ENCODE data around the gene C16orf96.

C16orf96 gene

DNA sequence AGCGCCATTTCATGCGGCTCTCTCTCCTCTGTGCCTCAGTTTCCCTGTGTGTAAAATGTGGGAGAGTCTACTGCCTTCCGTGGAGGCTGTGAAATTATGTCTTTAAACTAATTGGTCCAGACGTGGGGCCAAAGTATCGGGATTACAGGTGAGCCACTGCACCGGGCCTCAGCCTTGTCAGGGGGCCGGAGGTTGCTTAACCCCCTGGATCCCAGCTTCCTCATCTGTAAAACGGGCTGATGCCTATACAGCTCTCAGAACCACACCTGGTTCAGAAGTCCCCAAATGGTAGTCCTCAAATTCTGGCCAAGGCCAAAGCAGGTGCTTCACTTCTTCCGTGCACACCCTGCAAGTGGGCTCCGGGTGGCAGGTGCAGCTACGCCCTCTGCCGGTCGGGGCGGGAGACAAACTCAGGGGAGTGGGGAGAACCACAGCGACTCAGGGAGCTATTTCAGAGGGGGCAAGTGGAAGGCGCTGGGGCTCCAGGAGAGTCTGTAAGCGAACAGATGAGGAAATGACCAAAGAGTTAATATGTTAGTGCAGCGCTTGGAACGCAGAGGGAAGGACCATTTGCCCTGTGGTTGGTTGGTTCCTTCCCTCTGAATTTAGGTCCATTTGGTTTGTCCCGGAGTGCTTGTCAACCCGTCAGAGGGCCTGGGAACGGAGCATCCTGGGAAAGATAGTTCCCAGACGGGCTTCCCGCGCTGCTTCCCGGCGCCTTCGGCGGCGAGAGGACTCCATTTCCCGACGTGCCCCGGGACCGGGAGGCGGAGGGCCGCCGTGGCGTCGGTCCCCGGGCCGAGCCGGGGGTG lies 68.1 kb downstream of the C16orf96 start, which contains the start of gene MGRN1:
MGRN1 (plus strand) TSS at position 812 of the 812 bp plus-strand sequence. CDS start 135 bp downstream, outside the sequence.
- peak; percentile 92 for DNase-seq

DNA sequence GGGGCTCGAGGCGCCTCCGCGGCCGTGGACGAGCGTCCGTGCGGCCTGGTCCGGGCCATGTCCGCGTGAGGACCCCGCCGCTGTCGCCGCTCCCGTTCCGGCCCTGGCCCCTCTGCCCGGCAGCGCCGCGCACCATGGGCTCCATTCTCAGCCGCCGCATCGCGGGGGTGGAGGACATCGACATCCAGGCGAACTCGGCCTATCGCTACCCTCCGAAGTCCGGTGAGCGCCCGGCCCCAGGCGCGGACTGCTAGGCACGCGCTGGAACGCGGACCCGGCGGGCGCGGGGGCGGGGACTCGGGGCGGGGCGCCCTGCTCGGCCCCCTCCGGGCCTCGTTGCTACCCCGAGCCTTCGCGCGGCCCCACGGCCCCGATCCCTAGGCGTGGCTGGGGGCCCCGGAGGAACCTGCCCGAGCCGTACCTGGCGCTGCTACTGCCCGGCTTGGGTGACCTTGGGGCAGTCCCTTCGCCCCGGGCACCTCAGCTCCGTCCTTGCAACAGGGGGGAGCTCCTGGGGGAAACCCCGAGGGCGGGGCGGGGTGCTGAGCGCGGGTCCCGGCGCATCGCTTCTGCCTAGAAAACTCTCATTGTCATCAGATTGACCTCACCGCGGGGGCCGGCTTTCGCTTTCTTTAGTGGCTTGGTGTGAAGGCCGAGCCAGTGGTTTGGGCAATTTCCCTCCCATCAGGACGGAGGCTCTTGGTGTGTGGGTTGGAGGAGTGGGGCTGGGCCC lies 68.9 kb downstream of the C16orf96 start:
- DNase-seq = no peak

DNA sequence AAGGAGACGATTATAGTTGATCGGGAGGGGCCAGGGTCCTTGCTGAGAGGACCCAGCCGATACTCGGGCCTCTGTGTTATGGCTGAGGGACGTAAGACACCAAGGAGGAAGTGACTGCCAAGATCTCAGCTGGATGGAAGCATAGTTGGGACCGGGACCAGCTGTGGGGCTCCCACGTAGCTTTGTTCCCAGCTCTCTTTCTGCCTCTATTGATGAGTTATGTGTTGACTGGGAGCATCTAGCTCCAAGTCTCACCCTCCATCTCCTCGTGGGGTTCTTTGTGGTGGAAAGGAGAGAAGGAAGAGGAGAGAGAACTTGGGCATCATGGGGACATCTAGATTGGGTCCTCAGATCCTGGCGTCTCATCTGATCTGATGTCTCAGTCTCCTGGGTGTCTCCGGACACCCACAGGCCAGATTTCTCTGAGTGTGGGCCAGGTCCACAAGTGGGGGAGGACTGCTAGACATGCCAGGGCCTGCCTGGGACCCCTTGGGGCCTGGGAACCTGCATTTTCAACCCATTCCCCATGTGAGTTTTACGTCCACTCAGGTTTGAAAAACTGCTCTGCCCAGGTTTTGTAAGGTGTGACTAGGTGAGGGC lies 69.5 kb downstream of the C16orf96 start:
- DNase-seq = no peak

DNA sequence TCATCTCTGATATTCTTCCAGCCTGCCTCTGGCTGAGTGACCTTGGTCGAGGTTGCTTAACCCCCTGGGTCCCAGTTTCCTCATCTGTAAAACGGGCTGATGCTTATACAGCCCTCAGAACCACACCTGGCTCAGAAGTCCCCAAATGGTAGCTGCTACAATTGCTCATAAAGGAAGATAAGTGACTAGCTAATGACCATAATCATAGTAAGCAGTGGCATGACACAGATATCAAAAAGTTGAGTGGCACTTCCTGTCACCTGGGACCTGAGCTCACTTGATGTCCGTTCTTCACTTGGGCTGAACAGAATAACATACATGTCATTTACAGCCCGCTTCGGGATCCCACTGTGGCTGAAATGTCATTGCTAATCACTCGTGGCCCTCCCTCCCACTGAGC lies 70.3 kb downstream of the C16orf96 start:
- DNase-seq = no peak

DNA sequence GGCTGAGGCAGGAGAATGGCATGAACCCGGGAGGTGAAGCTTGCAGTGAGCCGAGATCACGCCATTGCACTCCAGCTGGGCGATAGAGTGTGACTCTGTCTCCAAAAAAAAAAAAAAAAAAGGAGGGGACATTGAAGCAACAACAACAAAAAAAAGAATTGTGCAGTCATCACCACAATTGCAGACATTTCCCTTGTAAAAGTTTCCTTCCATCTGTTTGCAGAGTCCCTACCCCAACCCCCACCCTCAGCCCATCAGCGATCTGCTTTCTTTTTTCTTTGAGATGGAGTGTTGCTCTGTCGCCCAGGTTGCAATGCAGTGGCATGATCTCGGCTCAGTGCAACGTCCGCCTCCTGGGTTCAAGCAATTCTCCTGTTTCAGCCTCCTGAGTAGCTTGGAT lies 72.1 kb downstream of the C16orf96 start:
- no peak for DNase-seq

DNA sequence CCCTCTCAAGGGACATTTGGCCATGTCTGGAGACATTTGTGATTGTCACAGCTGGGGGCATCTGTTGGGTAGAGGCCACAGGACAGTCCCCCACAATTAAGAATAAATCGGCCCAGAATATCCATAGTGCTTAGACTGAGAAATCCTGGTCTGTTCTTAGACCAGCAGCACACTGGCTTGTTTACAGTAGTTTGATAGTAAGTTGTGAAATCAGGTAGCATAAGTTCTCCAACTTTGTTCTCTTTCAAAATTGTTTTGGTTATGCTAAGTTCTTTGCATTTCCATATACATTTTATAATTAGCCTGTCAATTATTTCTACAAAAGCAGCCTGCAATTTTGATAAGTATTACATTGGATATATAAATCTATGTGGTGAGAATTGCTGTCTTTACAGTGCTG lies 75.3 kb downstream of the C16orf96 start:
- no peak for DNase-seq

DNA sequence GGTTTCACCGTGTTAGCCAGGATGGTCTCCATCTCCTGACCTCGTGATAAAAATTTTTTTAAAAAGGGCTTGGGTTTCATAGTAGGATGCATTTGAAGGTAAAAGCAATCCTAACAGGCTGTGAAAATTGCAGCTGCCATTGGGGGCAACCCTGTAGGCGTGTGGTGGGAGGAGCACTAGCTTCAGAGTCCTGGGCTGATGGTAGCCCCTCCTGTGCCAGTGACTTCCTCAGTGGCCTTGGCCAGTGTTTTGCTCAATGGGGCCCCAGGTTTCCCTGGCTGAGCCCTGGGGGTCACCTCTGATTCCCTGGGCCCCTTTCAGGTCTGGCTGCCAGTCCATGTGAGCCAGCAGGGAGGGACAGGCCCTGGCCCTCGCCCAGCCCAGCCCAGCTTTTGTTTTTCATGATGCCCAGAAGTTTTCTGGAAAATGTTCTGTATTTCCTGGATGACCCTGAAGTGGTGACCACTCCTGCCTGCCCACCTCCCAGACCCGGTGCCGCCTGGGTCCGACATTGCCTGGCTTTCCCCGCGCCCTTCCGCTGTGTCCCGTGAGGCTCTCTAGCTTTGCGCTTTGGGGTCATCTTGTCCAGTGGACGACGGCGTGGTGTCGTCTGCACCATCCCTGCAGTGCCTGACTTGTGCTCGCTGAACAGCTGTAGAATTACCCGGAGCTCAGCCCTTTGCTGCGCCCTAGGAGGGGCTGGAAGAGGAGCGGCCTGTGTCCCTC lies 77.9 kb downstream of the C16orf96 start:
- no peak for DNase-seq

DNA sequence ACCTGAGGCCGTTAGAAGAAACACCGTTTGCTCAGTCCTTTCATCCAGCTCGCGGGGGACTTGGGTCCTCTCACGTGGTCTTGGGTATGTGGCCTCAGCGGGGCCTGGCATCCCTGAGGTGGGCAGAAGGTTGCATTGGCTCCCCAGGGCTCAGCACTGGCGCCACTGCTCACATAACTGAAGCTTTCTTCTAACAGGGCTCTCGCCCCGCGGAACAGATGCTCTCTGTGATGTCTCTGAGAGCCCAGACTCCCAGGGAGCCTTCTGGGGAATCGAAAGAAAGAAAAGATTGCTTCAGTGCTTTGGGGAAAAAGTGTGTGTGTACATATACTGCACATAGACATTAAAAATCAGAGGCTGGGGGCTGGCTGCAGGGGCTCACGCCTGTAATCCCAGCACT lies 78.6 kb downstream of the C16orf96 start:
- no peak for DNase-seq

DNA sequence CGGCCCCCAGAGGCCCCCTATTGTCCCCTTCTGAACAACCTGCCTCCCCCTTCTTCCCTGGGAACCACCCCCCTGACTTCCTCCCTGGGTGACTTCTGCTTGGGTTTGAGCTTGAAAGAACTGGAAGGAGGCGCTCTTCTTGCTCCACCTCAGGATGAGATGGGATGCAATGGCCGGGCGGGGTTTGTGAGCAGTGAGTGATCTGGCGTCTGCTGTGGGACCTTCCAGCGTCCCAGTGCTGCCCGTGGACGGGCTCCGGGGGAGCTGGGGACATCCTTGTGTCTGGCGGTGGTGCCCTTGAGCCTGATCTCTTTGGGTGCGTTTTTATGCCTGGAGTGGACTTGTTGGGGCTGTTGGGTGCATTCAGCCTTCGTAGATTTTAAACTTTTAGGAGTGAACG lies 80.1 kb downstream of the C16orf96 start:
- no peak for DNase-seq

DNA sequence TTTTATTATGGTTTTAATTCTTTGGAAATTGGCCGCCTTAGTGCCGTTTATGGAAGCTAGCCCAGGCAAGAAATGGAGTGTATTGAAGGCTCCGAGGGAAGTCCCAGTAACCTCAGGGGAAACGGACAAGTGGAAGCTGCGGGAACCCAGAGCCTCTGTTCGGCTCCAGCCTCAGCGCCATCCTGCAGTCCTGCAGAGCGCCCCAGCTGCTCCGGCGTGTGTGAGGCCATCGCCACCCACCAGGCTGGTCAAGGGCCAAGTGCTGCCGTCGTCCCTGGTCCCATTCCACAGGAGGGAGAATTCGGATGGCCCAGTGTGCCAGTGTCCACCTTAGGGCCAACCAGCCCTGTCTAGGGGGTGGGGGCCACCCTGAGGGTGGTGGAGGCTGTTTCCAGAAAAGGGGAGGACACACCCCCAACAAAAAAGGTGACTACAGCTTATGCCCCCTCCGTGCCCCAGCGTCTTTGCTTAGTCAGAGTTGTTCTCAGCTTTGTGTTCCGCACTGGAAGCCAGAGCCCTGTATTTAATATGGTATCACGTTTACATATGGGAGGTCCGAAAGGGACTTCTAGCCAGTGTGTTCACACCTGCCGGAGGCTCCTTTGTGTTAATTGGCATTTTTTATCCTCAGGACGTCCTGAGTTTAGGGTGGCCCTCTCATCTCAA lies 81.5 kb downstream of the C16orf96 start:
- DNase-seq = no peak

DNA sequence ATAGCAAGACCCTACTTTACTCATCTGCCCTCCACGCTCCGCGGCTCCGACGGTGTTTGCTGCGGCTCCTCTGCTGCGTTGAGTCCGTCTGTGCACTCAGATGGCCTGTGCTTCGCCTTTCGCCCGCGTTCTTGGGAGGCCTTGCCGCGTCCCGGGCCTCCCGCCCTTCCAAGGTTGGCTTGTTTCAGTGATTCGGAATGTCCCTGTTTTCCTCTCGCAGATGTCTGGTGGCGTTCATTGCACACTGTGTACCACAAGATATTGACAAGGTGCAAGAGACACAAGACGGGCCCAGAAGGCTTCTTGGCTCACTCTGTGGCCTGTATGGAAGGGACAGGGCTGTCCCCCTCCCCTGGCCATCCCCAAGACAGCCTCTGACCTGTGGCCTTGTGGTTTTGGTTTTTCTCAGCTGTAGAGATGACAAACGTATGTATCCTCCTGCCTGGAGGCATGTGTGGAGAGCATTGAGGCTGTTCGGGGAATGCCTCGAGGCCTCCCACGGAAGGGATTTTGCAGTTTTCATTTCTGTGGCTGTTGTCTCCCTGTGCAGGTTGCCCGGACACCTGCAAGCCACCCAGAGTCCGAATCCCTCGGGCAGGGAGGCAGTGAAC lies 83.9 kb downstream of the C16orf96 start:
- no peak for DNase-seq

DNA sequence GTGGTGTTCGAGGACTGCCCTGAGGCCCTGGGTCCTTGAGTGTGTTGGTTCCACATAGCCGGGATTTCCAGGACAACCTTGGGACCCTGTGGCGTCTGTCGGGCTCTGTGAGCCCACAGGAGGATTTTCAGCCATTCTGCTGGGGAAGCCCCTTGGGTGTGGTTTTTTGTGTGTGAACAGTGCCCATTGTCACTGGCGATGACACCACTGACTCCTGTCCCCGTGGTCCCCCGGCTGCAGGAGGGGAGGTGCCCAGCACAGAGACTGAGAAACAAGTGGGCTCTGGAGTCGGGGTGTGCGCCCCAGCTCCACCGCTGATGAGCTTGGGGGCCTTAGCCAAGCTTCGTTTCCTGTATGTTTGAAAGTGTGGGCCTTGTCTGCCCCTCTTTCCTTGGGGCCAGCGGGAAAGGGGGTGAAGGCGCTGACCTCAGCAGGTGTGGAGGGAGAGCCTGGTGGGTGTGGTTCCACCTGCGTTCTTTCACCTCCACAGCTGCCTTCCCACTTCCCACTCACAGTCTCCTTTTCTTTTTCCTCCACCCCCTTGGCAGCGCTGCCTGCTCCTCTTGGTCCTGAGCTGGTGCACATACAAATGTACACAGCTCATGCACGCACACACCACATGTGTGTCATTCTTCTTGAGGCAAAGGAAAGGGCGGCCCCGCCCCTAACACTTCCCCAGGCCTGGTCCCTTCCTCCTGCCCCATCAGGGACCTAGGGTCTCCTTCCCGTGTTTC lies 84.6 kb downstream of the C16orf96 start:
- DNase-seq = no peak

DNA sequence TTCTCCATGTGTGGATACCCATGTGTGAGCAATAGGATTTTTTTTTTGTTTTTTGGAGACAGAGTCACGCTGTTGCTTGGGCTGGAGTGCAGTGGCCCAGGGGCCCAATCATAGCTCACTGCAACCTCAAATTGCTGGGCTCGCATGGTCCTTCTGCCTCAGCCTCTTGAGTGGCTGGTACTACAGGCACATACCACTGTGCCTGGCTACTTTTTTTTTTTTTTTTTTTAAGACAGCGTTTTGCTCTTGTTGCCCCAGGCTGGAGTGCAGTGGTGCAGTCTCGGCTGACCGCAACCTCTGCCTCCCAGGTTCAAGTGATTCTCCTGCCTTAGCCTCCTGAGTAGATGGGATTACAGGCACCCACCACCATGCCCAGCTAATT lies 85.2 kb downstream of the C16orf96 start:
- DNase-seq = no peak

DNA sequence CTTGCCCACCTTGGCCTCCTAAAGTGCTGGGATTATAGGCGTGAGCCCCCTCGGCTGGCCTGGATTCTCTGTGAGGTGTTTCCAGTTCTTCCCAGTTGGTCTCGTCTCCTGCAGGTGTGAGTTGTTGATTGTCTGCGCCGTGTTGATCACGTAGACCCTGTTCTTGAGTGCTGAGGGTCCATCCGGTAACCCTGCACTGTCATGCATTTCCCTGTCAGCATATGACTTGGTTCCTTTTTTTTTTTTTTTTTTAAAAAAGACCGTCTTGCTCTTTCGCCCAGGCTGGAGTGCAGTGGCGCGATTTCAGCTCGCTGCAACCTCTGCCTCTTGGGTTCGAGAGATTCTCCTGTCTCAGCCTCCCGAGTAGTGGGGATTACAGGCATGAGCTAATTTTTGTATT lies 85.8 kb downstream of the C16orf96 start:
- no peak for DNase-seq

DNA sequence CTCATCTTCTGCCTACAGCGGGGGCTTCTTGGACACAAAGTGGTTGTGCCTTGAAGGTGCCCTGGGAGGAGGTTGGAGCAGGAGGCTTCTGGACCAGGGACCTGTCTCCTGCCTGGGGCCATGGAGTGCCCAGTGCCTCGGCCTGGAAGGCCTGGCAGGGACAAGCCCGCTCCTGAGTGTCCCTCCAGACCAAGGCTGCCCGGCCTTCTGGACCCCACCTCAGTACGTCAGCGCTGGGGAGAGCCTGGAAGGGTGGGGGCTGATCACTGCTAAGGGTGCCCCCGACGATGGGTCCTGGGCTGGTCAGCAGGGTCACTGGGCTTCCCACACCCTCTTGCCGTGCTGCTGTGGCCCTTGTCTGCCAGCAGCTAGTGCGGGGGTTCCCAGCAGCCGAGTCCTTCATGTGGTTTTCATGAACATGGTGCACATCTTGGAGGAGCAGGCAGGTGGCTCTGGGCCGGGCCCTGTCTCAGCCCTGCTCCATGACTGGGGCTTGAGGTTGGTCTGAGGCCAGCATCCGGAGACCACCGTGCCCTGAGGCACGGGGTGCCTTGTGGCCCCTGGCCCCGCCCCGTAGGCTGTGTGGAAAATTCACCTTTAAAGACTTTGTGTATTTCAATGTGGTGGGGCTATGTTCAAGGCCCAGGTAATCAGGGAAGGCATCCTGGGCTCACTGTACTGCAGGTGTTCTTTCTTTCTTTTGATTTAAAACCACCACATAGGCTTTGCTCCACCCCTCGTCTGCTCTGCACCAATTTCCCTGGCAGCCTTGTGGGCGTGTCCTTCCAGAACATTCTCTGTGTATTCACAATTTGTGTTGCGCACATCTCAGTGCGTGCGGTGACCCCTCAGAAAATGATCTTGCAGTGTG lies 90.9 kb downstream of the C16orf96 start:
- no peak for DNase-seq

DNA sequence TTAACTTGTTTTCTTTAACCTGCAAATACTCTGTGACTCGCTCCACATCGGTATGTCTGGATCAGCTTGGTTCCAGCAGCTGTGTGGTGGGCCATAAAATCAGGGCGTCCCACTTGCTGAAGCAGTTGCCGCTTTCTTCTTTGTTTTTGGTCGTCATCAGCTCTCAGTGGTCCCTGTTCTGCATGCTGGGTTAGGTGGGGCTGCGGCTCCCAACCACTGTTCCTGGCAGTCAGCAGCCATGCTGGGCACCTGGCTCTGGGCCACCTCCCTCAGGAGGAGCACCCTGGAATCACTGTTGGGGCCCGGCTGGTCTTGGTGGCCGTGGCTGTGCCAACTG lies 91.5 kb downstream of the C16orf96 start:
- no peak for DNase-seq

DNA sequence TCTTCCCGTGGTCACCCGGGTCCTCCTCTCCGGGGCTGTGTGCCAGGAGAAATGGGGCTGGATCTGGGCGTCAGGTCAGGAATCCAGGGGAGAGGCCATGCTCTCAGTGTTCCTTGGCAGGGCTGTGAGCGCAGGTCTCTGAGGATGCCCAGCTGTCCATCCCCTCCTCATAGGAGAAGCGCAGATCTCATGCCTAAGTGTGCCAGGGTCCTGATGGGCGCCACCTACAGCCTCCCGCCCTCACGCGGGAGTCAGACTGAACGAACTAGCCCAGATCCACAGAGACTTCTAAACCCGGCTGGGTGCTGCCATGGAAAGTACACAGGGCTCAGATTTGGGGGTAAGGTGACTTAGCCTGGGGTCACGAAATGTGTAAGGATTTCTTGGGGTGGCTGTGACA lies 92.8 kb downstream of the C16orf96 start:
- no peak for DNase-seq

DNA sequence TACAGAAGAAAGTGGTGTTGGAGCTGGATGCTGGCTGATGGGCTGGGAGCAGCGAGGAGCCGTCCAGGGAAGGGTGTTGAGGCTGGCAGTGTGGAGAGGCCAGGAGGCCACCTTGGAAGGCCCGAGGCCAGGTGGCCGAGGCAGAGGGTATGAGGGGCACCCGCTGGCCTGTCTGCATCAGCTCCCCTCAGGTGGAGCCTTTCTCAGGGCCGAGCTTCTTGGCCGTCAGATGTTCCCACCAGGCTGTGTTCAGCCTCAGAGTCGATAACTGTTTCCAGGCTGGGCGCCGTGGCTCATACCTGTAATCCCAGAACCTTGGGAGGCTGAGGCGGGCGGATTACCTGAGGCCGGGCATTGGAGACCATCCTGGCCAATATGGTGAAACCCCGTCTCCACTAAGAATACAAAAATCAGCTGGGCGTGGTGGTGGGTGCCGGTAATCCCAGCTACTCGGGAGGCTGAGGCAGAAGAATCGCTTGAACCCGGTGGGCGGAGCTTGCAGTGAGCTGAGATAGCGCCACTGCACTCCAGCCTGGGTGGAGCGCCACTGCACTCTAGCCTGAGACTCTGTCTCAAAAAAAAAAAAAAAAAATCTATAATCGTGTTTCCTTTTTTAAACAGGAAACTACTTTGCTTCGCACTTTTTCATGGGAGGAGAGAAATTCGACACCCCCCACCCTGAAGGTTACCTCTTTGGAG lies 93.8 kb downstream of the C16orf96 start:
- no peak for DNase-seq

Measured in NCI-H446 treated with DMSO at 0.1 percent for 48 hours (cell line).